Kidney capillary endothelial cell (primary cell): Measurements from ENCODE around the gene EFHC1.

Experiments used
- DNase-seq: peaks from one replicate; pipeline ENCODE4 v3.0.0-alpha.2; 2018; ENCODE audit warnings: low spot score

EFHC1 gene

DNA sequence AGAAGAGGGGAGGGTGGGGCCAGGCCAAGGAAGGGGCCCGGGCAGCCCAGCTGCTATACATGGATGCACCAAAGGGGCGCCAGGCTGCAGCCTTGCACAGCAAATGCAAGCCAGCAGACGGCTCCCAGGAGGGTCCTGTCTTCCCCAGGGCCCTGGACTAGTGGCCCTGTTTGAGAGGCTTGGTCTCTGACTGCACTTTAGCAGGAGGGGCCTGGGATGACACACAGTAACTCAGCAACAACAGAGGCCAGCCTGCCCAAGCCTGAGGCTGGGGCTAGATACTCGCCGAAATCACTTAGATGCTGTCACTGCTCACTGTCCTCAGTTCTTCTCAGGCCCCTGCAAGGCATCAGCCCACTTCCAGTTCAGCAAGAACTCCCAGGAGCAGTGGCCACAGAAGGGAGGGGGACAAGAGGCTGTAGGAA lies 83.2 kb downstream of the EFHC1 start:
- no peak for DNase-seq

- peak; percentile 84 for DNase-seq
Measured at GRCh38 chr6:52503851-52504781, 84.0 kb downstream of the EFHC1 start.

DNA sequence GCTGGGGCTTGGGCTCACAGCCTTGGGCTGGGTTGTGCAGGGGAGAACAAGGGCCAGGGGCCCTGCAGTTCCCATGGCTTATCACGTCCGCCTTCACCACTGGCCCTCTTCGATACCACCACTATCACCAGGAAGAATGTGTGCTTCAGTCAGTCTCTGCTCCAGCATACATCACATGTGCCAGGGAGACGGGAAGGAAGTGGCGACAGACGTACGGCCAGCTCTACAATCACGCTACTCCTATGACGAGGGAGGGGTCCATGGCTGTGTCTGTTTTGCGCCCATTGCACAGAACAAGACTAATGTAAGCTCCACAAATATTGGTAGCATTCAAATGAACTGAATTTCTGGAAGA lies 84.6 kb downstream of the EFHC1 start:
- DNase-seq = peak; percentile 38

- DNase-seq = no peak
Measured at GRCh38 chr6:52505726-52506409, 85.7 kb downstream of the EFHC1 start.

DNA sequence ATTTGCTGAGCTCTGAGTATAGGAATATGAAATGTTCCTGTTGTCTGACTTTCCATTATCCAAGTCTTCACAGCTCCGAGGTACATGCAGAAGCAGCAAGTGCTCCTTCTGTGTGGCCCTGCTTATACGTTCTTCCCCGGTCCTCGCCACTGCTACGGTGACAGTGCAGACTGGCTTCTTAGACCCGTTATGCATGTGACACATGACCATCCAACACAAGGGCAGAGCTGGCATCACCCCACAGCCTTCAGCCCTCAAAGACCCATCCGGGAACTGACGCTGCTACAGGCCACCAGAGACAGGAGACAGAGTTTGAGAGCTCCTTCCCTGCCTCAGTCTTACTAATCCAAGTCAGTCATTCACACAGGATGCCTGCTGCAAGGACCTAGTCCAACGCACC lies 86.3 kb downstream of the EFHC1 start:
- DNase-seq = no peak

GRCh38 chr6:52507557-52508260 lies 87.6 kb downstream of the EFHC1 start:
- no peak for DNase-seq

DNA sequence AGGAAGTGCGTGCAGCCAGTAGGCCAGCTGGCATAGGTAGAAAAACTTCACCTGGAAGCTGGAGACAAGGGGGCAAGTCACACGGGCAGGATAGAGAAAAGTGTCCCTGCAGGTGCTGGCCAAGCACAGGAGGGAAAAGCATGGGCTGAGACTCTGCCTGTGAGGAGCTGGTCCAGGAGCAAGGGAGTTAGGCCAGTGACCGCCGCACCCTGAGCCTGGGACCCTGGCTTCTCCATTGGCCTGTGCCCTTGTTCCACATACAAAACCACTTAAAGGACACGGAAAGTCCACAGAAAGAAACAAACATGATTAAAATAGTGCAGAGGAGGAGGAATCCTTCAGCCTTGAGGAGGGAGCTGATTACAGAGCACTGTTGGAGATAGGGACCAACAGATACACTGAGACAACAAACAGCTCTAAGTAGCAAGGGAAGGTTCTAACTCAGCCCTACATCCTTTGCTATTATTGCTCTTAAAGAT lies 88.2 kb downstream of the EFHC1 start:
- no peak for DNase-seq

DNA sequence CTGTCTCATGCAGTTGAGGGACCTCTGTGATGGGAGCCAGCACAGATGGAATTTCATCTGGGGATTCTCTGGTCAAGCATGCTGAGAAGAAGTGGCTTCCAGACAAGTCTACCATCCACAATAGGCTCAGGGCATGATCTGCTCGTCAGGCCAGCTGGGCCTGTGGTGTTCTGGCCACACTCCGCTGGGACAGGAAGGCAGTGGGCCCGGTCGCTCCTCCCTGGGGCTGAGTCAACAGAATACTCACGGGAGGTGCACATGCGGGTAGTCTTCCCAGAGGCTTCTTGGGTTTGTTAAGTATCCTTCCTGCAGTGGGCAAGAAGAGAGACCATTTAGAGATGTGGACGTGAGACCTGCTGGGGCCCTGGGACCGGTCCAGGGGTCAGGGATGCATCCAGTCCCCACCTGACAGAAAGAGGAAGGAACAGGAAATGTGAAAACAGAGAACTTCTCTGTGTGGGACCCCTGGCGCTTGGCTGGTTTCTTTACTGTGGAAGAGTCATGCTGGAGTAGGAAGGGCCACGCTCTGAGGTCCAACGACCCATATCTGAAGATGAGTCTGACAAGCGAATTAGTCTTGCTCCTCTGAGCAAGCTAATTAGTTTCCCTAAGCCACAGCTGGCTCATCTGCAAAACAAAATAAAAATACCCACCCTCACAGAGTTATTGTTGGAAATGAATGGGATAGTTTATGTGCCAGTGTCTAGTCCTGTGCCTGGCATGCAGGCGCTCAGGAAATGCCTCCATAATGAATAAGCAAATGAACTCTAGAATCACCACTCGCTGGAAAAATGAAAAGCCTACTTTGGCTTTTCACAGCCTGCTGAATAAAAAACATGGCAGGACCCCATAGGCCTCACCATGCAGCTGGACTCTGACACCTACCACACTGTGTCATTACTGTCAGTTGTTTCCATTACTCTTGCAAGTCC lies 89.4 kb downstream of the EFHC1 start:
- DNase-seq = no peak

GRCh38 chr6:52510213-52510562 lies 90.0 kb downstream of the EFHC1 start:
- DNase-seq = no peak

DNA sequence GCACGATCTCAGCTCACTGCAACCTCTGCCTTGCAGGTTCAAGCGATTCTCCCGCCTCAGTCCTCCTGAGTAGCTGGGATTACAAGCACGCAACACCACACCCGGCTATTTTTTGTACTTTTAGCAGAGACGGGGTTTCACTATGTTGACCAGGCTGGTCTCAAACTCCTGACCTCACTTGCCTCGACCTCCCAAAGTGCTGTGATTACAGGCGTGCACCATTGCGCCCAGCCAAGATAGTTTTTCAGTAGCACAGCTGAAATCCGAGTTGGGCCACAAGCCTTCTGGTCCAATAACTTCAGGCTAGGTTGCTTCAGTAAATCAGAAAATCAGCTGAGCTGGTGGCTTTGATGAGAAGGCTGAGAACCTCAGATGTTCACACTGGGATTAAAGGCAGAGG lies 91.0 kb downstream of the EFHC1 start:
- no peak for DNase-seq

DNA sequence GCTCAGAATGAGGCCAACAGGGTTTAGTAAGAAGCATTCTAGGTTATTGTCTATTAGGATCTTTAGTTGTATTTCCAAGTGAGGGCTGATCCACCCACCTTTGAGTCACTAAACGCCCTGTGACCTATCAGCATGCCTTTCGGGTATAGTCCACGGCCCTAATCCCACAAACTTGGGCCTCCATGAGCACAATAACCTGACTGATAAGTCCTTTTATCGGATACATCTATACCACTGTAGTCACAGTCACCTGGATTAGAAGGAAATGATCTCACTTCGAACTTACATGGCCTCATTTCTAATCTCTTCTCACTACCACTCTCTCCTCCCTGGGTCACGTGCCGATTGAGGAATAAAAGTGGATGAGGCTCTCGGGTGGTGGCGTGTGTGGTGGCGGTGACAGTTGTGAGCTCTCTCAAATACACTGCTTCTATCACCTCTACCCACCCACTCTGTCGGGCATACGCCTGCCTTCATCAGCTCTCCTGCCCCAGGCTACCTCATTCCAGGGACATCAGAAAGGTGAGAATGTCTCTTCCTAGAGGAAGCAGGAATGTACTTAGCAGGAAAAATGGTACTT lies 91.5 kb downstream of the EFHC1 start:
- no peak for DNase-seq

- peak; percentile 76 for DNase-seq
Measured at GRCh38 chr6:52512199-52512598, 92.1 kb downstream of the EFHC1 start.

DNA sequence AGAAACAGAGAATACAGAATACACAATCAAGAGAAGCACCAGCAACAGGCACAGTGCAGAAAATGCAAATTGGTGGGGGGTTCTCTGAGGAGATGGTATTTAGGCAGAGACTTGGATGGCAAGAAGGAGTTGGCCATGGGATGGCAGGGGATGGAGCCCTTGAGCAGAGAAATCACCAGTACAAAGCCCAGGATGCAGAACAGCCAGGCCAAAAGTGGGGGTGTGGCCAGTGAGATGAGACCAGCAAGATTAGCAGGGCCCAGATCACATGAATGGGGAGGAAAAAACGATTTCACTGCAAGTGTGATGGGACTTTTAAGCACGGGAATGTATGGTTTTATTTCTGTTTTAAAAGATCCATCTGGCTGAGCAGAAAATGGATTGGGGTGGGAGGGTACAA lies 93.3 kb downstream of the EFHC1 start:
- DNase-seq = no peak

GRCh38 chr6:52513896-52514295 lies 93.8 kb downstream of the EFHC1 start:
- DNase-seq = no peak

DNA sequence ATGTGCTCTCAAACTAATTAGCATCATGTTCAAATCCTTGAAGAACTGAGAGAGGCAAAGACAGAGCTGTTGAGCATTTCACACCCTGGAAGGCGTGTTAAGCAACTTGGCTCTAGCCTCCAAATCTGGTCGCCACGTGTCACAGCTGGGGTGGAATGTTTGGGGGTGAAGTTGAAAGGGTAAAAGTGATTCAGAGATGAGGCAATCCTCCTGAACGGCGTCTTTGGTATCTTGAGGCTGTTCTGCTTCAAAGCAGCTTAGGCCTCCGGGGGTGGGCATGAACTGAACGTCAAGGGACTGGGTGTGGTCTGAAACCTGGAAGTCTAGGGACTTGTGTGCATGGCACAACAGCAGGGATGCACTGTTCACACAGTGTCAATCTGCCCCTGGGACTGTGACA lies 94.4 kb downstream of the EFHC1 start:
- no peak for DNase-seq

DNA sequence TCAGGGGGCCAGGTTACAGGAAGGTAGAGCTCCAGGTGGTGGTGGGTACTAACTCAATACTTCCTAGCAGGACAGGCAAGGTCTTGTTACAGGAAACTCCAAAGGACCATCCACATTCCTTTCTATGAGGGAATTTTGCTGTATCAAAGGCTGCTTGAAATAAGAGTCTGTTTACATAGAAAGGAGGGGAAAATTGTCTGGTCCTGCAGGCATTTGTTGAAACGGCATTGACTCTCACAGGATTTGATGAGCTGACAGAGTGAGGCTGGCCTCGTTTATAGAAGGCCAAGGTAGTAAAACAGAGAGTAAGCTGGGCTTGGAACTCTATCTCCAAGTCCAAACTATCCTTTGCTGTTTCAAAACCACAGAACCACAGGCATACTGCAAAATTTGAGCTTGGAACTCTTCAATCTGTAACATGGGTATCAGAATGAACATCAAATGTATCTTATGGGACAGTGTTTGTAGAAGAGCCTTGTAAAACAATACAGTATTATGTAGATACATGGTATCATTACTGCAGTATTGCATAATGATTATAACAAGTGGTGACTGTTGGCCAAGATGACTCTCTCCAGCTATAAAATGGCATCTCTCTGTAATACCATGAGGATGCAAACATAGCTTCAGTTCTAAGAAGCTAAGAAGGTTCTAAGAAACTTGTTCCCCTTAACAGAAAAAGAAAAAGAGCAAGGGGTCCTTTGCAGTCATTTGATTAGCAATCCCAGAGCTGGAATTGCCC lies 95.2 kb downstream of the EFHC1 start:
- DNase-seq = no peak

DNA sequence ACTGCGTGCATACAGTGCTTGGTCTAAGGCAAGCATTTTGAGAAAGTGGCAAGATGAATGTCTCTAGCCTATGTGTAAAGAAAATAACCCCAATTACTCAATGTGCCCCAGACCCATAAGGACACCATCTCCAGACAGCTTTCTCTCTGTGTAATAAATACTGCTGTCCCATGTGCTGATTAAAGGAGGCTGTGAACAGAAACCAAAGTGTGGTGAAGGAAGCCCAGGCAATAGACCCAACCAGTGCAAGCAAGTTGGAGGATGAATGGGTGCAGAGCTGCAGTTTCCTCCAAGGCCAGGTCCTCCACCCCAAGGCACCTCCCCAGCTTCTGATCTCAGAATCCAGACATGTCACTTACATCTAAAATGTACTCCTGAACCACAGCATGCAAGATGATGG lies 96.1 kb downstream of the EFHC1 start:
- DNase-seq = no peak

DNA sequence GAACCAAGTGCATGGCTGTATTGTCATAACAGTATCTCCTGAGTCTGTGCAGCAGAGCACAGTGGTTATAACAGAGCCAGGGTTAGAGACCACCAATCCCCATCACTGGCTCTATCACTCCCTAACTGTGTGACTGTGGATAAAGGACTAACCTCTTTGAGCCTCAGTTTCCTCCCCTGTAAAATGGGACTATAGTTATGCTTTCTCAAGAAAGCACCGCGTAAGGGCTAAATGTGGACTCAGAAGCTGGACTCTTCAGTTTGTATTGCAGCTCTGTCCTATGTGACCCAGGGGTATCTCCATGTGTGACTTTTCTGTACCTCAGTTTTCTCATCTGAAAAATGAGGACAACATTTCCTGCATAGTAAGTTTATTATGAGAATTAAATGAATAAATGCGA lies 96.8 kb downstream of the EFHC1 start:
- DNase-seq = no peak

GRCh38 chr6:52517502-52518278 lies 97.5 kb downstream of the EFHC1 start:
- DNase-seq = peak; percentile 91
